Adrenal gland (tissue), 12 donors: ENCODE results near the gene DIPK1C. TPM values are rescaled to one million over a fixed set of nuclear protein-coding genes. Genes with fewer than 3 reads are reported as not detected.

ENCODE experiments used
- DNase-seq, 7 donors: peaks; one replicate each; pipeline ENCODE4 v3.0.0-alpha.2; 2019 to 2020
- H3K27ac ChIP-seq, 5 donors: fragments of 200-600 bp; sonication (generic) in 4 of 5; 1 replicate in 3 of 5; 2 replicates in 2 of 5; pipeline versions ENCODE4 v1.5.1 to v1.8.0; 2016 to 2020; ENCODE audit warnings: mild to moderate bottlenecking in 1 of 5
- H3K27me3 ChIP-seq: fragments of 200-600 bp; 2 replicates; pipeline ENCODE4 v1.8.0; 2021
- H3K36me3 ChIP-seq, 2 donors: fragments of 200-600 bp; replicated peaks in 1 of 2; 1 replicate in 1 of 2; 2 replicates in 1 of 2; pipeline versions ENCODE4 v1.5.1 to v1.8.0; 2018 to 2022
- H3K4me1 ChIP-seq, 2 donors: fragments of 200-600 bp; replicated peaks in 1 of 2; 1 replicate in 1 of 2; 2 replicates in 1 of 2; pipeline versions ENCODE4 v1.5.1 to v1.8.0; 2018 to 2021
- H3K4me3 ChIP-seq, 4 donors: fragments of 200-600 bp; sonication (generic) in 3 of 4; one replicate each; pipeline ENCODE4 v1.5.1; 2016 to 2018
- H3K9me3 ChIP-seq, 3 donors: fragments of 200-600 bp; sonication (generic) in 1 of 3; replicated peaks in 1 of 3; 1 replicate in 2 of 3; 2 replicates in 1 of 3; pipeline versions ENCODE4 v1.5.1 to v1.8.0; 2016 to 2021
- POLR2A ChIP-seq, 2 donors: fragments of 450-650 bp; IDR thresholded peaks; one replicate each; pipeline ENCODE4 v1.6.1; 2017; ENCODE audit warnings: antibody characterized with exemption in 2 of 2, mild to moderate bottlenecking in 2 of 2, moderate library complexity in 1 of 2
- WGBS, 4 donors: extraction: QIAGEN DNeasy Blood & Tissue Kit in 2 of 4; methylation state at CpG; one replicate each; pipeline versions ENCODE4 v1.1.5 to v1.1.7; 2013 to 2017; 5-methylcytosine and 5-hydroxymethylcytosine counted together
- intact Hi-C, 2 donors: fragments of 100-400 bp; cut with DNase I; formaldehyde crosslinking; loops; one replicate each; pipeline versions ENCODE4 v1.14.1 to v1.15.0; 2022 to 2023
- polyA plus RNA-seq, 3 donors: library from polyadenylated mRNA; stranded (reverse); fragments of 200-250 nt in 2 of 3; fragments of 350-450 nt in 1 of 3; fragmentation: Illumina TruSeq in 1 of 3; extraction: RNeasy Lipid Tissue Mini Kit (QIAGEN cat#74804) in 1 of 3; gene quantifications; one replicate each; pipeline ENCODE4 v1.2.3, GENCODE V29; 2013 to 2014
- total RNA-seq, 9 donors: library from RNA; depleted of rRNA in 4 of 9; stranded (reverse); fragments of >200 nt in 4 of 9; fragments of 120-200 nt in 1 of 9; fragmentation: NEBNext Ultra II Directional in 1 of 9; extraction: Animal tissue kit (Norgen Biotek cat#: 25700) in 1 of 9; gene quantifications; one replicate each; pipeline versions ENCODE4 v1.1.0 to v1.2.4, GENCODE V29; 2013 to 2023
- TF ChIP-seq, protein P1 (sequence below), 6 experiments: fragments of 450-650 bp in 4 of 6; fragments of 200-600 bp in 2 of 6; sonication (generic) in 1 of 6; IDR thresholded peaks; 1 replicate in 5 of 6; 2 replicates in 1 of 6; pipeline versions ENCODE4 v1.5.1 to v1.8.0; 2016 to 2021; ENCODE audit warnings: antibody characterized with exemption in 6 of 6, mild to moderate bottlenecking in 2 of 6, moderate library complexity in 1 of 6
- donor health status: healthy with polysubstance abuse.
- donor health status: Bipolar disorder and iron deficiency.
- donor health status: DM: yes; HTN: yes; CAD: no.
- donor health status: DM: no; HTN: no; CAD: no.
- donor health status: DM: no; HTN: no; CAD: no.
- donor health status: DM: yes; HTN: yes; CAD: no.

Gene DIPK1C
- total and polyA plus RNA-seq, 12 donors = 0.17 to 0.37 (median 0.22) TPM; not detected in 9

DNA sequence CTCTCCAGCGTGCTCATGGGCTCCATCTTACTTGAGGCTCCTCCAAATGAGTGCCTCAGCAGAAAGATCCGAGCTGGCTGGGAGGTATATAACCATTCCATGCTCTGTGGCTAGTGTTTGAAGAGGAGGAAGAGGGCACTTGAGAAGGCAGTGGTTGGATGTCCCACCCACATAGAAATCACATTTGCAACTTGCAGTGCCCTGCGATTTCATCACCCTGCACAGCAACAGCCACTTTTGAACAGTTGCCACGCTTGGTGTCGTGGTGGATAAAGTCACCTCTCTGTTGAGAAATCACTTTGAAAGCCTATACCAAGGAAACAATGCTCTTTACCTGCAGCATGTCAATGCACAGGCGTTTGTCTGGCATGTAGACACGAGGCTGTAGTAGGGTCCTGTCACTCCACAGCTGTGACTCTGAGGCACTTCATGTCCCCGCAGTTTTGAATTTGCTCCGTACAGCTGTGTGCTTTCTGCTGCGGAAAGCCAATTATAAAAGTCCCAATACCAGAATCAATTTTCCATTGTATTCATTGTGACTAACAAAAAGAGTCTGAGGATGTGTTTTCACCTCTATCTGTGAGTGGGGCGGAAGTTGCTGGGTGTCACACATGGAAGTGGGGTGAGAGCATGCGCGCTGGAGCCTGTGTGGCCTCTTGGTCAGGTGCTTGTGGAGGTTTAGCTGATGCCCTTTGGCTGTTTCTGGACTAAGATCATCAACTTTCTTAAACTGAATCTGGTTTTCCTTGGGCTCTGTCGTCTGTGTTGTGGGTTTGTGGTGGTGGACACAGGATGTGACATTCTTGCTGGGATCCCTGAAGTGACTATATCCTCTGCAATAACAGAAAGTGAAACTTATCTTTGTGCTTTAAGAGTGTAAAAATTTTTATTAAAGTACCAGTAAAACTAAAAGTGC, 41.9 kb upstream of the DIPK1C start:
- peak in 4 of 7 donors; percentile 27 to 35 (median 31) for DNase-seq
- TF ChIP-seq, protein P1, sequence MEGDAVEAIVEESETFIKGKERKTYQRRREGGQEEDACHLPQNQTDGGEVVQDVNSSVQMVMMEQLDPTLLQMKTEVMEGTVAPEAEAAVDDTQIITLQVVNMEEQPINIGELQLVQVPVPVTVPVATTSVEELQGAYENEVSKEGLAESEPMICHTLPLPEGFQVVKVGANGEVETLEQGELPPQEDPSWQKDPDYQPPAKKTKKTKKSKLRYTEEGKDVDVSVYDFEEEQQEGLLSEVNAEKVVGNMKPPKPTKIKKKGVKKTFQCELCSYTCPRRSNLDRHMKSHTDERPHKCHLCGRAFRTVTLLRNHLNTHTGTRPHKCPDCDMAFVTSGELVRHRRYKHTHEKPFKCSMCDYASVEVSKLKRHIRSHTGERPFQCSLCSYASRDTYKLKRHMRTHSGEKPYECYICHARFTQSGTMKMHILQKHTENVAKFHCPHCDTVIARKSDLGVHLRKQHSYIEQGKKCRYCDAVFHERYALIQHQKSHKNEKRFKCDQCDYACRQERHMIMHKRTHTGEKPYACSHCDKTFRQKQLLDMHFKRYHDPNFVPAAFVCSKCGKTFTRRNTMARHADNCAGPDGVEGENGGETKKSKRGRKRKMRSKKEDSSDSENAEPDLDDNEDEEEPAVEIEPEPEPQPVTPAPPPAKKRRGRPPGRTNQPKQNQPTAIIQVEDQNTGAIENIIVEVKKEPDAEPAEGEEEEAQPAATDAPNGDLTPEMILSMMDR (IDR thresholded peaks at IDR 0.05) = no peak
- no peak for TF ChIP-seq POLR2A (IDR thresholded peaks at IDR 0.05)
- H3K9me3 ChIP-seq = no peaks in the 10 kb centered on the region
- peaks cover 7 to 9% of the 10 kb centered on the region in 2 donors for H3K4me1 ChIP-seq
- WGBS, 4 donors = 79 to 85% (median 81%) methylated on average over 14 of the region's 14 CpGs
- H3K27me3 ChIP-seq = no peaks in the 10 kb centered on the region
- peak overlapping the region in 1 of 4 donors; percentile 35 for H3K4me3 ChIP-seq
- intact Hi-C loops = loop anchor here in 1 of 2 donors (10.0 kb wide), 1 partner anchor 96 kb away; the partner anchor contains the start of gene ZNF407
- H3K36me3 ChIP-seq = peaks cover 0 to 23% of the 10 kb centered on the region in 2 donors
- H3K27ac ChIP-seq = peak overlapping the region in 4 of 5 donors; percentile 1 to 85 (median 50)

DNA sequence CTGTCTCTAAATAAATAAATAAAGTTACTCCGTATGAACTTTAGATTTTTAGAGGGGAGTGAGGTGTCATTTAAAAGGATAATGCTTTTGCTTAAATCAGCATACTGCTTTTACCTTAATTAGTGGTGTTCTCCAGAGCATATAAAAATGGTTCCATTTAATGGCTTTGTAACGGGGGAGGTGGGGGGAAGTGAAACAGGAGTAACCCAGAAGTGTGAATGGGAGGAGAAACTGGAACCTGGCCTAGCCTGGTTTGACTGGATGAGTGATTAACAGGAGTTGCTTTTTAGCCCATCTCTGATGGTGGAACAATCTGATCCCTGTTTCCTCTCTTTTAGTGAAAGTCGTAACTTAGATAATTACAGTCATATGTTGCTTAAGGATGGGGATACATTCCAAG, 40.7 kb upstream of the DIPK1C start:
- Histone ChIP-seq H3K36me3 (peaks cover 0 to 15% of the 10 kb centered on the region in 2 donors), H3K27ac (no peak overlapping the region), H3K4me3 (no peak overlapping the region), H3K27me3 (no peaks in the 10 kb centered on the region), H3K4me1 (peaks cover 7 to 9% of the 10 kb centered on the region in 2 donors), H3K9me3 (no peaks in the 10 kb centered on the region)
- WGBS, 4 donors = 79 to 89% (median 84%) methylated on average over 3 of the region's 3 CpGs
- intact Hi-C loops = loop anchor here in 1 of 2 donors (10.0 kb wide), 1 partner anchor 97 kb away; the partner anchor contains the start of gene ZNF407
- DNase-seq = no peak
- TF ChIP-seq, protein P1 (IDR thresholded peaks at IDR 0.05) = no peak
- no peak for TF ChIP-seq POLR2A (IDR thresholded peaks at IDR 0.05)

DNA sequence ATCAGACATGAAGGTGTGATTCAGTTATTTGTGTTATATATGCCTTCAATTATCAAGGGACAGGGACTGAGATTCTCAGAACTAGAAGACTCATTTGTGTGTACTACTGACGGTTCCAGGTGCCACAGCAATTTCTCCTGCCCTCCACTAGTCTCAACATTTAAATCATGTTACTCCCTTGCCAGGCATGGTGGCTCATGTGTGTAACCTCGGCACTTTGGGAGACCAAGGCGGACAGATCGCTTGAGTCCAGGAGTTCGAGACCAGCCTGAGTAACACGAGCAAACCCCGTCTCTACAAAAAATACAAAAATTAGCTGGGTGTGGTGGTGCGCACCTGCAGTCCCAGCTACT, 40.2 kb upstream of the DIPK1C start:
- DNase-seq = no peak
- H3K4me1 ChIP-seq = peaks cover 7 to 9% of the 10 kb centered on the region in 2 donors
- peaks cover 0 to 11% of the 10 kb centered on the region in 2 donors for H3K36me3 ChIP-seq
- H3K27me3 ChIP-seq = no peaks in the 10 kb centered on the region
- H3K9me3 ChIP-seq = no peaks in the 10 kb centered on the region
- TF ChIP-seq, protein P1 (IDR thresholded peaks at IDR 0.05) = no peak
- TF ChIP-seq POLR2A (IDR thresholded peaks at IDR 0.05) = no peak
- intact Hi-C loops = loop anchor here in 1 of 2 donors (10.0 kb wide), 1 partner anchor 98 kb away; the partner anchor contains the start of gene ZNF407
- WGBS, 4 donors = 89 to 97% (median 95%) methylated on average over 8 of the region's 8 CpGs
- H3K27ac ChIP-seq = peak overlapping the region in 1 of 5 donors; percentile 49
- H3K4me3 ChIP-seq = peak overlapping the region in 1 of 4 donors; percentile 81
